ENCODE data around the gene TSPYL2.

DNA sequence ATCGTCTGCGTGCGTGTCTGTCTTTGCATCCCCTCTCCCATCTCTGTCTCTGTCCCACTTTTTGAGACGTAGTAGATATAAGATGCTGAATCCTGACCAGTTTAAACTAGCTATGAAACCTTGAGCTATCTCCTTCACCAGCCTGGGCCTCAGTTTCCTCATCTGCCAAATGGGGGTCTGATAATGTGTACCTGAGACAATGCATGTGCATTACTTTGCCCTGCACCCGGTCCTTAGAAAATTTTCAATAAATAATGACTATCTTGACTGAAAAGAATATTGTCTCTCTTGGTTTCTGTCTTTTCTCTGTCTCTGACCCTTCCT lies 12.4 kb downstream of the TSPYL2 start:
- TF ChIP-seq POLR2A (IDR thresholded peaks at IDR 0.05; ENCODE audit: low read depth, low read length): no peak
- TF ChIP-seq TAF1 (IDR thresholded peaks at IDR 0.05; ENCODE audit: borderline replicate concordance, low read depth, low read length): no peak

Measured in GM12892 (cell line).